Measurements from ENCODE around the gene PPP1R12B.
A peak's percentile ranks its signal among the peaks of the same experiment; 100 is the strongest.
"Not testable (repeated sequence)": the region's sequence is repeated elsewhere in the genome, so short reads cannot be mapped to it uniquely, and the experiment has no call there.

Gene PPP1R12B

GRCh38 chr1:202349206-202349928, 868 bp downstream of the PPP1R12B start:
- peak; percentile 38 for DNase-seq (ENCODE audit: low spot score)

DNA sequence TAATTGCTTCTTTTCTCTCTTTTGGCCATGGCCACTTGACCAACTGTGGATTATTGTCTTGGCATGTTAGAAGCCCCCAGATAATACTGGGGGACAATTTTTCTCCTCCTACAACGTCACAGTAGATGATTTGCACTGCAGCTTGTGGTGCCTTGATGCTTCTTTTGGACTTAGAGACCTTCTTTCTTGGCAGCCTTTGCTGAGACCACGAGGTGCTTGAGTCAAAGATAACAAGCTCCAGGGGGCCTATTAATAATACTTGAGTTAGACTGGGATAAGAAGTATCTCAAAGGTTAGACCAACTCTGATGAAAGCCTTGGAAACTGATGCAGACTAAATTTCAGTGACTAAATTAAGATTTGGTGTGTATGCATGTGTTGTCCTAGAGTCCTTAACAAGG, 3.2 kb downstream of the PPP1R12B start:
- no peak for DNase-seq (ENCODE audit: low spot score)

DNA sequence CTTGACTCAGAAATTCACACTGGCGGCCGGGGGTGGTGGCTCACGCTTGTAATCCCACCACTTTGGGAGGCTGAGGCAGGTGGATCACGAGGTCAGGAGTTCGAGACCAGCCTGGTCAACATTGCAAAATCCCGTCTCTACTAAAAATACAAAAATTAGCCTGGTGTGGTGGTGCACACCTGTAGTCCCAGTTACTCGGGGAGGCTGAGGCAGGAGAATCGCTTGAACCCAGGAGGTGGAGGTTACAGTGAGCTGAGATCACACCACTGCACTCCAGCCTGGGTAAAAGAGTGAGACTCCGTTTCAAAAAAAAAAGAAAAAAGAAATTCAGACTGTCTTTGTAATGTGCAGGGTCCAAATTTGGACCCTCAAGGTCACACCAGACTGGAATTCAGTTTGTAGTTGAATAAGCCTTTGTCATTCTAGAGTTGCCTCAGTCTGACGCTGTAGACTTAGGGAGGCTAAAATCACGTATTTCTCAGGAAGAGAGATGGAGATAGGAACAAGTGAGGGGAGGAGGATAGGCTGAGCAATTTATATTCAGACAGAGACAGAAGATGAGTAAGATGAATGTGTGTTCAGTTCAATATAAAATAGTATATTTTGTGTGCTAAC, 4.2 kb downstream of the PPP1R12B start:
- DNase-seq (ENCODE audit: low spot score) = not testable (repeated sequence)

DNA sequence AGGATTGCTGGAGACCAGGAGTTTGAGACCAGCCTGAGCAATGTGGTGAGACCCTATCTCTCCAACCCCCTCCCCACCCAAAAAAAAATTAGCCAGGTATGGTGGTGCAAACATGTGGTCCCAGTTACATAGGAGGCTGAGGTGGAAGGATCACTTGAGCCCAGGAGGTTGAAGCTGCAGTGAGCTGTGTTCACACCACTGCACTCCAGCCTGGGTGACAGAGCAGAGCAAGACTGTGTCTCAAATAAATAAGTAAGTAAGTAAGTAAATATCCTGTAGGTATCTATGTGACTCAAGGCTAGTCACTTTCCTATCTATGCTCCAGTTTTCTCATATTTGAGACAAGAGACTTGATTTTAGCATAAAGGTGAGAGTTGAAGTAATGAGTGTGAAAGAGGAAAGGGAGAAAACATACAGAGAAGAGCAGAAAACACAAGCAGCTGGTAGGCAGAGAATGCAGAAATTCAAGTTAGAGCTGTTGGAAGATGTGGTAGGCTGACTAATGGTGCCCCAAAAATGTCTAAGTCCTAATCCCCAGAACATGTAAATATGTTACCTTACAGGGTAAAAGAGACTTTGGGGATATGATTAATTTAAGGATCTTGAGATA, 7.5 kb downstream of the PPP1R12B start:
- no peak for DNase-seq (ENCODE audit: low spot score)

DNA sequence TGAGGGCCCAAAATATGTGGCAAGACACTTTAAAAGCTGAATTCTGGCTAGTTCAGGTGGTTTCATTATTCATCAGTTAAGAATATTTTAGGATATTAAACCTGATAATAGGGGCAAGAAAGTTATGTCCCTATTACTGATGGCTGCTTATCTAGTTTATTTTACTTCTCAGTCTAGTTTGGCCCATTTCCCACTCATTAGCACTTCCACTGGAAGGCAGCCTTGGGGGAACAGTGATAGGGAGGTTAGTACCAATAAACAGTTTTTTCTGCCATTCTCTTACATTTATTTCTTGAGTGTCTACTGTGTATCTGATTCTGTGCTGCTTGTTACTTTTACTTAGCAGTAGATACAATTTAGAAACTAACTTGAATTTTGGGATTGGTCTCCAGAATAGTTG, 9.0 kb downstream of the PPP1R12B start:
- DNase-seq (ENCODE audit: low spot score) = peak; percentile 30

GRCh38 chr1:202361224-202361623, 12.7 kb downstream of the PPP1R12B start:
- no peak for DNase-seq (ENCODE audit: low spot score)

DNA sequence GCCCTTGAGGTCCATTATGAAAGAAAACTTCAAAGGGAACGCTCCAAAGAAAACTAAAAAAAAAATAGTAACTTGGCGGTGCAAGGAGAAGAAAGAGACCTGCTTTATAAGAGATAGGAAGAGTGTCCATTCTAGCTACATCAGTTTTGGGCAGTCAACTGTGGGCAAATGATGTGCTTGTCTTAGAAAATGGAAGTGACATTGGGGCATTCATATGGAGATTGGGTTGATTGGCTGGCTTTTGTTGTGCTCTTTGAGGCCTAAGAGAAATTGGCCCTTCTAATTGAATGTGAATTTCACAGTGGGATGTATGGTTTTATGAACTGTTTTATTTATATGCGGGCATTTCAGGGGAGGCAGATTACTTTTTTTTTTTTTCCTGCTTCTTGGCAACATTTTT, 13.2 kb downstream of the PPP1R12B start:
- DNase-seq (ENCODE audit: low spot score) = no peak

- DNase-seq (ENCODE audit: low spot score) = no peak
Measured at GRCh38 chr1:202362212-202362611, 13.7 kb downstream of the PPP1R12B start.

- DNase-seq (ENCODE audit: low spot score) = no peak
Measured at GRCh38 chr1:202365092-202365815, 16.8 kb downstream of the PPP1R12B start.

DNA sequence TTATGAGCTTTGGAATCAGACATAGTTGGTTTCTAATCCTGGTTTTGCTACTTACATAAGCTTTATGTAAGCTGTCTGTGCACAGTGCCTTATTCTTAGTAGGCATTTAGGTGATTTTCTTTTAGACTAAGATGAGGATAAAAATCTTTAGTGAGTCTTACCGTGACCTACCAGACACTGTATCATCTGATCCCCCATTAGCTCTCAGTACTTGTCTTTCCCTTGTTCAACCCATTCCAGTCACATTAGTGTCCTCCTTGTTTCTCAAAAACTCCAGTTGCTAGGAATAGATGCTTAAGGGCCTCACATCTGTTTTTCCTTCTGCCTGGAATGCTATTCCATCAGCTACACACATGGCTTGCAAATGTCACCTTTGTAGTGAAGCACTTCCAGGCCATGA, 18.8 kb downstream of the PPP1R12B start:
- DNase-seq (ENCODE audit: low spot score) = no peak

DNA sequence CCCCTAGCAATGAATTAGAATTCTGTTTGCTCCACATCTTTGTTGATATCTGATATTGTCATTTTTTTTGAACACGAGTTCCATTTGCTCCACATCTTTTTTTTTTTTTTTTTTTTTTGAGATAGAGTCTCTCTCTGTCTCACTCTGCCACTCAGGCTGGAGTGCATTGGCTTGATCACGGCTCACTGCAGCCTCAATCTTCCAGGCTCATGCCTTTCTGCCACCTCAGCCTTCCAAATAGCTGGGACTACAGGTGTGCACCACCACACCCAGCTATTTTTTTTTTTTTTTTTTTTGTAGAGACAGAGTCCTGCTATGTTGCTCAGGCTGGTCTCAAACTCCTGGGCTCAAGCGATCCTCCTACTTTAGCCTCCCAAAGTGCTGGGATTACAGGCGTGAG, 22.4 kb downstream of the PPP1R12B start:
- not testable (repeated sequence) for DNase-seq (ENCODE audit: low spot score)

GRCh38 chr1:202374099-202374498, 25.6 kb downstream of the PPP1R12B start:
- DNase-seq (ENCODE audit: low spot score) = no peak

- DNase-seq (ENCODE audit: low spot score) = not testable (repeated sequence)
Measured at GRCh38 chr1:202375175-202375574, 26.7 kb downstream of the PPP1R12B start.

GRCh38 chr1:202376247-202376646, 27.7 kb downstream of the PPP1R12B start:
- DNase-seq (ENCODE audit: low spot score) = no peak

- DNase-seq (ENCODE audit: low spot score) = not testable (repeated sequence)
Measured at GRCh38 chr1:202379884-202380529, 31.5 kb downstream of the PPP1R12B start.

- not testable (repeated sequence) for DNase-seq (ENCODE audit: low spot score)
Measured at GRCh38 chr1:202380535-202380934, 32.0 kb downstream of the PPP1R12B start.

DNA sequence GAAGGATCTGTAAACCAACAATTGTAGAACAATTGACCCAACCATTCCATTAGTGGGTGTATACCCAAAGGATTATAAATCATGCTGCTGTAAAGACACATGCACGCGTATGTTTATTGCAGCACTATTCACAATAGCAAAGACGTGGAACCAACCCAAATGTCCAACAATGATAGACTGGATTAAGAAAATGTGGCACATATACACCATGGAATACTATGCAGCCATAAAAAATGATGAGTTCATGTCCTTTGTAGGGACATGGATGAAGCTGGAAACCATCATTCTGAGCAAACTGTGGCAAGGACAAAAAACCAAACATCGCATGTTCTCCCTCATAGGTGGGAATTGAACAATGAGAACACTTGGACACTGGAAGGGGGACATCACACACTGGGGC, 33.4 kb downstream of the PPP1R12B start:
- not testable (repeated sequence) for DNase-seq (ENCODE audit: low spot score)

GRCh38 chr1:202395831-202396230, 47.3 kb downstream of the PPP1R12B start:
- DNase-seq (ENCODE audit: low spot score) = not testable (repeated sequence)

DNA sequence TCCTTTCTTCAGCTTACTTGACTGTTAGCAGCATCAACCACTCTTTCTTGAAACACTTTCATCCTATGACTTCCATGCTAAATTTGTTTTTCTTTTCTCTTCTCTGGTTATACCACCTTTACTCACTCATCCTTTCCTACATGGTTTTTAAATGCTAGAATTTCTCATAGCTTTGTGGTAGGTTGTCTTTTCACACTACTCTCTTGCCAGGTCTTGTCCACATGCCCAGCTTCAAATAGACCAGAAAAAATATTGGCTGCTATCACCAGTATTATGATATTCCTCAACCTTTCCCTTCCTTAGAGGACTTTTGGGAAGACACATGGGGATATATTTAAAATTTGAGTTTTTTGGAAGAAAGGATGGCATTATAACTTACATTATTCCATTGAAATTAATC, 48.8 kb downstream of the PPP1R12B start:
- DNase-seq (ENCODE audit: low spot score) = no peak

DNA sequence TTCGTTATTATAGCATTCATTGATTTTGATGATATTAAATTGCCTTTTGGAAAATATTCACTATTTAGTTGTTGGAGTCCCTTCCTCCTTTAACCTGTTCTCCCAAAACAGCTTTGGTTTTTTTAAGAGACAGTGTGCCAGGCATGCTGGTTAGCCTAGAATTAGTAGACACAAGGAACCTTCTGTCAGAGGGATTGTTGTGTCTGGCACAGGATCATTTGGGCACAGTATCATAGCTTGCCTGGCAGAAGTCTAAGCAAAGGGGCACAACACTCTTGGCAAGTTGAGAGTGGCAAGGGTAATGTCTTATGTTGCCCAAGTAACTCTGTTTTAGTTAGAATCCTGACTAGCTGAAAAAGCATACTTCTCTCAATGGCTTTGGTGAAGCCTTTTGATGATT, 49.9 kb downstream of the PPP1R12B start:
- not testable (repeated sequence) for DNase-seq (ENCODE audit: low spot score)

GRCh38 chr1:202401771-202402170, 53.3 kb downstream of the PPP1R12B start:
- DNase-seq (ENCODE audit: low spot score) = not testable (repeated sequence)

DNA sequence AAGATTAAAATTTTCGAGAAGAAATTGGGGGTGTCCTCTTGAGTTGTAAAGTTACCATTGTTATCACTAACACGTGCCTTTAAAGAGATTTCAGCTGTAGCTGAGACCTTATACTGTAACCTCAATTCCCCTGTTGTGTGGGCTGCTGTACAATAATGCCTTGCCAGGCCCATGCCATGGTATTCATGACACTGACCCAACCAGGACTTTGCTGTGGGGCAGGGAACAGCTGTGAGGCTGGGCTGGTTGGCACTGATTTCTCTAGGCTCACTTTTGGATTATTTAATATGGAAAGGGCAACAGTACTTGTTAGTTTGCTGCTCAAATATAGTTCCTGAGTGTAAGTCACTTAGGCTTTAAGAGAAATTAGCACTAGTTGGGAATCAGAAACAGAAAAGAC, 54.9 kb downstream of the PPP1R12B start:
- not testable (repeated sequence) for DNase-seq (ENCODE audit: low spot score)
